Astrocyte of the spinal cord (primary cell): Measurements from ENCODE around the gene ANGPTL1.
"Not testable (repeated sequence)": the region's sequence is repeated elsewhere in the genome, so short reads cannot be mapped to it uniquely, and the experiment has no call there.

Experiments
- DNase-seq: peaks from one replicate; pipeline ENCODE4 v3.0.0; 2011; ENCODE audit warnings: low read depth, low spot score
- H3K4me3 ChIP-seq: 2 replicates; pipeline ENCODE4 v1.5.1; 2011; ENCODE audit warnings: low read depth, mild to moderate bottlenecking, low read length, moderate library complexity
- CTCF ChIP-seq: IDR thresholded peaks from 2 replicates; pipeline ENCODE4 v1.5.1; 2012; ENCODE audit warnings: low read depth, mild to moderate bottlenecking, low read length, inconsistent platforms
- in situ Hi-C: cut with HindIII; loops from 2 replicates; pipeline ENCODE4 v1.10.0; 2017; ENCODE audit warnings: low sequenced_read_pairs

Gene ANGPTL1

DNA sequence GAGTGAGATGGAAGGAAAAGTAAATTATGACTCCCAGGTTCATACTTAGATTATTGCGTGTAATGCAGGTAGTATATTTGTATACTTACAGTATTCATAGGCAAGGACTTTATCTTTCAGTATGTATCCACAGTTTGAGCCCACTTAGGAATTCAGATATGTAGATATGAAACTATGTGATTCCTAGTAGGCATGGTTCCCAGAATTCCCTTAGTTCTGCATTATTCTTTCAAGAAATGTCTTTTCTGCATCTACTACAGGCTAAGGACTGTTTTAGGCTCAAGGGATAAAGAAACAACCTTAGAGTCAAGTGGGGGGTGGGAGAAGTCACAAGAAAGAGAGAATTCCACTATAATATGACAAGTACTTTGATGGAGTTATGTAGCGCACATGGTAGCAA is 13.8 kb downstream of the ANGPTL1 start:
- TF ChIP-seq CTCF, result no peak
- in situ Hi-C loops, result no loop called here
- no peak overlapping the region for H3K4me3 ChIP-seq
- no peak for DNase-seq

DNA sequence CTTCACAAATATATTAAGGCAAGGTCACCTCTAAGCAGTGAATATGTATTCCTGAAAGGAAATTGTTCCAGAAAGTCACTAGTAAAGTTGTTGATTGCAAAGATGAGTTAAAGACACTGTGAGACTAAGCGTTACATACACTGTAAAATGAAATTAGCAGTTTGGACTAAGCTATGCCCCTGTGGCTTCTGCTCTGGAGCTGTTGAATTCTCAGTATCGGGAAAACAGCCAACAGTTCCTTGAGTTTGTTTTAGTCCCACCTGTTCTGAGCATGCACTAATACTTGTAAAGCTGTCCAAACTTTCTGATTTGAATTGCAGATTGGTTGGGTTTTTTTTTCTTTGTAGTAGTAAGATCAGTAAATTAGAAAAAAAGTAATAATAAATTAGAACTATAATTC is 21.0 kb downstream of the ANGPTL1 start:
- in situ Hi-C loops, result no loop called here
- TF ChIP-seq CTCF, result no peak
- no peak overlapping the region for H3K4me3 ChIP-seq
- DNase-seq, result no peak

GRCh38 chr1:178847919-178848318 is 23.0 kb downstream of the ANGPTL1 start:
- H3K4me3 ChIP-seq, in situ Hi-C loops, DNase-seq: not testable (repeated sequence)

GRCh38 chr1:178847396-178847849 is 23.5 kb downstream of the ANGPTL1 start:
- peak; percentile 88 for DNase-seq
- in situ Hi-C loops, result no loop called here
- no peak for TF ChIP-seq CTCF
- no peak overlapping the region for H3K4me3 ChIP-seq

GRCh38 chr1:178846306-178846705 is 24.6 kb downstream of the ANGPTL1 start:
- DNase-seq, result no peak
- H3K4me3 ChIP-seq, result no peak overlapping the region
- in situ Hi-C loops, result no loop called here
- no peak for TF ChIP-seq CTCF

GRCh38 chr1:178844436-178844835 is 26.4 kb downstream of the ANGPTL1 start:
- in situ Hi-C loops, result no loop called here
- no peak for TF ChIP-seq CTCF

DNA sequence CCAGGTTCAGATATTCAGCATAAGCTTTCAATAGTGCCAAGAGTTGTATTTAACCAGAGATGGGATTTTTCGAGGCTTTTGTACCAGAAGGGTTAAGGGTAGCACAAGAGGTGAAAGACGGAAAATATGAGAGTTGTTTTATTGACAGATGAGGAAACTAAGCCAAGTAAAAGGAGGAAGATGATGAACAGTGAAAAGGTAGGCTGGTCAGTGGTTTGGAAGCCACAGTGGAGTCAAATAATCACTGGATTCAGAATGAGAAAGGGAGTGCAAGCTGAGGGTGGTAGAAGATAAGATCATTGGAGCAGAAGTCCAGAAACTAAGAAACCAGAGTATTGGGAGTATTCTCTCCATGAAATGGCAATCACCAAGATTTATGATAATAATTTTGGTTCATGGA is 45.7 kb downstream of the ANGPTL1 start:
- no peak for TF ChIP-seq CTCF
- in situ Hi-C loops, result no loop called here
- no peak for DNase-seq
- H3K4me3 ChIP-seq, result no peak overlapping the region

More at GRCh38 chr1:178844436-178844835, 26.4 kb downstream of the ANGPTL1 start:
- no peak overlapping the region for H3K4me3 ChIP-seq
- DNase-seq, result no peak
